Upper lobe of left lung (tissue), 6 donors: ENCODE measurements around the gene GABRA5. TPM values are rescaled to one million over a fixed set of nuclear protein-coding genes. Genes with fewer than 3 reads are reported as not detected.

Experiments used
- ATAC-seq, 2 donors: fragments of 200-7000 bp; cut with Tn5 transposase; one replicate each; pipeline ENCODE4 v1.9.1; 2022; ENCODE audit warnings: mild to moderate bottlenecking in 2 of 2, moderate library complexity in 2 of 2; ENCODE audit not compliant: low FRiP score in 2 of 2
- DNase-seq, 2 donors: peaks; one replicate each; pipeline ENCODE4 v3.0.0-alpha.2; 2019 to 2020
- H3K27ac ChIP-seq, 4 donors: fragments of 200-600 bp; sonication (generic); one replicate each; pipeline ENCODE4 v1.5.1; 2016 to 2019
- H3K27me3 ChIP-seq, 4 donors: fragments of 200-600 bp; sonication (generic); one replicate each; pipeline ENCODE4 v1.5.1; 2017 to 2019
- H3K36me3 ChIP-seq, 4 donors: fragments of 200-600 bp; sonication (generic); one replicate each; pipeline ENCODE4 v1.5.1; 2016 to 2019
- H3K4me1 ChIP-seq, 4 donors: fragments of 200-600 bp; sonication (generic); one replicate each; pipeline ENCODE4 v1.5.1; 2018 to 2019
- H3K4me3 ChIP-seq, 4 donors: fragments of 200-600 bp; sonication (generic); one replicate each; pipeline ENCODE4 v1.5.1; 2017 to 2019; ENCODE audit warnings: mild to moderate bottlenecking in 2 of 4, moderate library complexity in 1 of 4
- H3K9me3 ChIP-seq, 4 donors: fragments of 200-600 bp; sonication (generic); one replicate each; pipeline ENCODE4 v1.5.1; 2018 to 2019
- EP300 ChIP-seq, 4 donors: sonication (generic); formaldehyde crosslinking; IDR thresholded peaks; one replicate each; pipeline ENCODE4 v1.5.1; 2017; ENCODE audit warnings: antibody characterized with exemption in 4 of 4, control low read depth in 2 of 4
- POLR2A ChIP-seq, 4 donors: fragments of 450-650 bp; IDR thresholded peaks; one replicate each; pipeline ENCODE4 v1.5.1; 2016 to 2017; ENCODE audit warnings: antibody characterized with exemption in 4 of 4, mild to moderate bottlenecking in 2 of 4
- POLR2AphosphoS5 ChIP-seq, 2 donors: sonication (generic); formaldehyde crosslinking; IDR thresholded peaks; one replicate each; pipeline ENCODE4 v1.5.1; 2017; ENCODE audit warnings: antibody characterized with exemption in 2 of 2
- WGBS, 2 donors: methylation state at CpG; one replicate each; pipeline ENCODE4 v1.1.5; 2017 to 2018; 5-methylcytosine and 5-hydroxymethylcytosine counted together
- total RNA-seq, 6 donors: library from RNA; depleted of rRNA in 4 of 6; stranded (reverse); fragments of >200 nt in 4 of 6; gene quantifications; one replicate each; pipeline versions ENCODE4 v1.1.0 to v1.2.1, GENCODE V29; 2016 to 2021
- TF ChIP-seq, protein P1 (sequence below), 6 experiments: fragments of 450-650 bp in 4 of 6; fragments of 200-600 bp in 2 of 6; sonication (generic) in 2 of 6; IDR thresholded peaks; one replicate each; pipeline ENCODE4 v1.5.1; 2016 to 2019; ENCODE audit warnings: antibody characterized with exemption in 6 of 6
- donor health status: DM: no; HTN: no; CAD: no; lungs with moderate emphysema.
- donor health status: DM: no; HTN: yes; CAD: no; lungs with severe emphysema.

The GABRA5 gene
- total RNA-seq, 6 donors from 2014 or later = 0.30 TPM; not detected in 5

DNA sequence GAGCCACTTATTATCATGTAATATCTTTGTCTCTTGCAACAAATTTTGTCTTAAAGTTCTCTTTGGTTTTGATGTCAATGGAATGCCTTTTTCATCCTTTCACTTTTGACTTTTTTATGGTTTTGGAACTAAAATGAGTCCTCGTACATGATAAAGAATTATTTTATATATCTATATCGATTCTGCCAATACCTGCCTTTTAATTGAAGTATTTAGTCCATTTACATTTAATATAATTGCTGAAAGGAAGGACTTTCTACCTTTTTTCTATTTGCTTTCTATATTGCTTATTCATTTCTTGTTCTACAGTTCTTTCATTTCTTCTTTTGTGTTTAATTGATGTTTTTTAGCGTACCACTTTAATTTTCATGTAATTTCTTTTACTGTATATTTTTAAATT lies 32.8 kb downstream of the GABRA5 start:
- no peaks in the 10 kb centered on the region for H3K36me3 ChIP-seq
- H3K9me3 ChIP-seq = peaks cover 3 to 13% (median 9%) of the 10 kb centered on the region in 4 donors
- no peaks in the 10 kb centered on the region for H3K27me3 ChIP-seq
- no peak overlapping the region for H3K27ac ChIP-seq
- TF ChIP-seq POLR2A (IDR thresholded peaks at IDR 0.05) = no peak
- TF ChIP-seq, protein P1, sequence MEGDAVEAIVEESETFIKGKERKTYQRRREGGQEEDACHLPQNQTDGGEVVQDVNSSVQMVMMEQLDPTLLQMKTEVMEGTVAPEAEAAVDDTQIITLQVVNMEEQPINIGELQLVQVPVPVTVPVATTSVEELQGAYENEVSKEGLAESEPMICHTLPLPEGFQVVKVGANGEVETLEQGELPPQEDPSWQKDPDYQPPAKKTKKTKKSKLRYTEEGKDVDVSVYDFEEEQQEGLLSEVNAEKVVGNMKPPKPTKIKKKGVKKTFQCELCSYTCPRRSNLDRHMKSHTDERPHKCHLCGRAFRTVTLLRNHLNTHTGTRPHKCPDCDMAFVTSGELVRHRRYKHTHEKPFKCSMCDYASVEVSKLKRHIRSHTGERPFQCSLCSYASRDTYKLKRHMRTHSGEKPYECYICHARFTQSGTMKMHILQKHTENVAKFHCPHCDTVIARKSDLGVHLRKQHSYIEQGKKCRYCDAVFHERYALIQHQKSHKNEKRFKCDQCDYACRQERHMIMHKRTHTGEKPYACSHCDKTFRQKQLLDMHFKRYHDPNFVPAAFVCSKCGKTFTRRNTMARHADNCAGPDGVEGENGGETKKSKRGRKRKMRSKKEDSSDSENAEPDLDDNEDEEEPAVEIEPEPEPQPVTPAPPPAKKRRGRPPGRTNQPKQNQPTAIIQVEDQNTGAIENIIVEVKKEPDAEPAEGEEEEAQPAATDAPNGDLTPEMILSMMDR (IDR thresholded peaks at IDR 0.05) = no peak
- TF ChIP-seq EP300 (IDR thresholded peaks at IDR 0.05) = no peak
- no peak for TF ChIP-seq POLR2AphosphoS5 (IDR thresholded peaks at IDR 0.05)
- H3K4me3 ChIP-seq = no peak overlapping the region
- no peak for ATAC-seq
- no peaks in the 10 kb centered on the region for H3K4me1 ChIP-seq
- WGBS, 2 donors = 87 to 88% methylated on average over 3 of the region's 3 CpGs
- DNase-seq = no peak

DNA sequence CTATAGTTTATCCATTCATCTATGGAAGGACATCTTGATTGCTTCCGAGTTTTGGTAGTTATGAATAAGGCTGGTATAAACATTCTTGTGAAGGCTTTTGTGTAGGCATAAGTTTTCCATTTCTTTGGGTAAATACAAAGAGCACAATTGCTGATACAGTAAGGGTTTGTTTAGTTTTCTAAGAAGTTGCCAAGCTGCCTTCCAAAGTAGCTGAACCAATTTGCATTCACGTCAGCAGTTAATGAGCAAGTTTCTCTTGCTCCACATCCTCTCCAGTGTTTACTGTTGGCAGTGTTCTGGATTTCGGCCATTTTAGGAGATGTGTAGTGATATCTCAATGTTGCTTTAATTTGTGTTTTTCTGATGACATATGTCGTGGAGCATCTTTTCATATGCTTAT lies 34.2 kb downstream of the GABRA5 start:
- 40 to 43% methylated on average over 4 of the region's 4 CpGs for WGBS, 2 donors
- DNase-seq = no peak

DNA sequence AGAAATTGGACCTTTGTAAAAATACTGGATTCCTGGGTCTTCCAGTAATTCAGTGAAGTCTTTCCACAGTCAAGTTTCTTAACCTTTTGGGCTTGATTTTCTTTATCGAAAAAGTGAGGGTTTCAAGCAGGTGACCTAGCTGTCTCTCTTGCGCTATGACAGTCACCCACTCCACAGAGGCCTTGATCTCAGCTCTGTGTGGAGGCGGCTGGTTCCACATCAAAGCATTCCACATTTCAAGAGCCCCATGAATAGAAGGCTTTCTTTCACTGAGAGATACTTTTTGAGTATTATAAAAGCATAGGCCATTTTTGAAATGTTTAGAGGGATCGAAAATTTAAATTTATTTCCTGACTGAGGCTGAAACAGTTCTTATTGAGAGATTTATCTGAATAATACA lies 43.9 kb downstream of the GABRA5 start:
- no peaks in the 10 kb centered on the region for H3K4me1 ChIP-seq
- no peak overlapping the region for H3K4me3 ChIP-seq
- DNase-seq = no peak
- H3K36me3 ChIP-seq = no peaks in the 10 kb centered on the region
- H3K9me3 ChIP-seq = peaks cover 0 to 2% (median 0%) of the 10 kb centered on the region in 4 donors
- ATAC-seq = no peak
- 70 to 78% methylated on average over 4 of the region's 4 CpGs for WGBS, 2 donors
- H3K27ac ChIP-seq = no peak overlapping the region
- H3K27me3 ChIP-seq = no peaks in the 10 kb centered on the region
- TF ChIP-seq POLR2AphosphoS5 (IDR thresholded peaks at IDR 0.05) (no peak), EP300 (IDR thresholded peaks at IDR 0.05) (no peak), POLR2A (IDR thresholded peaks at IDR 0.05) (no peak)
- TF ChIP-seq, protein P1 (IDR thresholded peaks at IDR 0.05) = no peak

More for the DNA sequence above, 34.2 kb downstream of the GABRA5 start:
- Histone ChIP-seq H3K9me3 (peaks cover 5 to 22% (median 13%) of the 10 kb centered on the region in 4 donors), H3K4me3 (no peak overlapping the region), H3K36me3 (no peaks in the 10 kb centered on the region), H3K27ac (no peak overlapping the region), H3K4me1 (no peaks in the 10 kb centered on the region), H3K27me3 (no peaks in the 10 kb centered on the region)
- no peak for ATAC-seq
- TF ChIP-seq POLR2AphosphoS5 (IDR thresholded peaks at IDR 0.05) (no peak), EP300 (IDR thresholded peaks at IDR 0.05) (no peak), POLR2A (IDR thresholded peaks at IDR 0.05) (no peak)
- TF ChIP-seq, protein P1 (IDR thresholded peaks at IDR 0.05) = no peak

DNA sequence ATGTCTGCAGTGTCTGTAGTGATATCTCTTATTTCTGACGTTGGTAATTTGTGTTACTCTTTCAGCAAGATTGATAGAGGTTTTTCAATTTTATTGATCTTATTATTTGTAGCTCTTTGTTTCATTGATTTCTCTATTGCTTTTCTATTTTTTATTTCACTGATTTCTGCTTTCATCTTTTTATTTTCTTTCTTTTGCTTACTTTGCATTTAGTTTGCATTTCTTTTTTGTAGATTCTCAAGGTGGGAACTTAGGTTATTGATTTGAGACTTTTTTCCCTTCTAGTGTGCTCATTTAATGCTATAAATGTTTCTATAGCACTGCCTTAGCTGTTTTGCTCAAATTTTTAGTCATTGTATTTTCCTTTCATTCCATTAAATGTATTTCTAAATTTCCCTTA lies 54.6 kb downstream of the GABRA5 start:
- no peak overlapping the region for H3K27ac ChIP-seq
- H3K9me3 ChIP-seq = peaks cover 0 to 21% (median 5%) of the 10 kb centered on the region in 4 donors
- 70 to 76% methylated on average over 1 of the region's 1 CpG for WGBS, 2 donors
- no peak for ATAC-seq
- no peaks in the 10 kb centered on the region for H3K27me3 ChIP-seq
- no peak overlapping the region for H3K4me3 ChIP-seq
- no peaks in the 10 kb centered on the region for H3K4me1 ChIP-seq
- DNase-seq = no peak
- H3K36me3 ChIP-seq = no peaks in the 10 kb centered on the region
- TF ChIP-seq POLR2AphosphoS5 (IDR thresholded peaks at IDR 0.05) (no peak), EP300 (IDR thresholded peaks at IDR 0.05) (no peak), POLR2A (IDR thresholded peaks at IDR 0.05) (no peak)
- TF ChIP-seq, protein P1 (IDR thresholded peaks at IDR 0.05) = no peak

DNA sequence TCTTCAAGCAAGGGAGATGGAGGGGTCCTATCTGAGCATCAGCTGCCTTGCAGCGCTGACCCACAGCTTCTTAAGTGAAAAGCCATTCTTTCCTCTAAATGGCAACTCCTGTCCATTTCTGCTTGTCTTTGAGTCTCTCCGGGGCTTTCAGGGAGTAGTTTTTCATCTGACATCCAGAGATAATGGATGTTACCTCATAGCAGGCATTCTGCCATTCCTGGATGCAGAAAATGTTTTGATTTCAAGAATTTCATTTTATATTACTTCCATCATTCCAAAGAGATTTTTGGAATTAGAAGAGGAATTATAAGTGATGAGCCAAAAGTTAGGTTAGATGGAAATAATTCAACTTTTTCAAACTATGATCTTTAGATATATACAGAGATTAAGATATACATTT lies 59.2 kb downstream of the GABRA5 start:
- Histone ChIP-seq H3K9me3 (peaks cover 0 to 1% (median 0%) of the 10 kb centered on the region in 4 donors), H3K27me3 (no peaks in the 10 kb centered on the region), H3K27ac (no peak overlapping the region), H3K4me1 (no peaks in the 10 kb centered on the region), H3K4me3 (no peak overlapping the region), H3K36me3 (no peaks in the 10 kb centered on the region)
- ATAC-seq = no peak
- TF ChIP-seq POLR2AphosphoS5 (IDR thresholded peaks at IDR 0.05) (no peak), EP300 (IDR thresholded peaks at IDR 0.05) (no peak), POLR2A (IDR thresholded peaks at IDR 0.05) (no peak)
- TF ChIP-seq, protein P1 (IDR thresholded peaks at IDR 0.05) = no peak
- 83 to 88% methylated on average over 2 of the region's 2 CpGs for WGBS, 2 donors
- no peak for DNase-seq
